HG03097 (cell line): ENCODE measurements around the gene CXCL5.
"Not testable (repeated sequence)": the region's sequence is repeated elsewhere in the genome, so short reads cannot be mapped to it uniquely, and the experiment has no call there.

Experiments used
- ATAC-seq: cut with Tn5 transposase; IDR thresholded peaks from one replicate; pipeline ENCODE4 v1.9.1; 2021; ENCODE audit not compliant: unreplicated experiment, low FRiP score

Gene CXCL5

GRCh38 chr4:73976217-73976616, 22.3 kb downstream of the CXCL5 start:
- no peak for ATAC-seq

DNA sequence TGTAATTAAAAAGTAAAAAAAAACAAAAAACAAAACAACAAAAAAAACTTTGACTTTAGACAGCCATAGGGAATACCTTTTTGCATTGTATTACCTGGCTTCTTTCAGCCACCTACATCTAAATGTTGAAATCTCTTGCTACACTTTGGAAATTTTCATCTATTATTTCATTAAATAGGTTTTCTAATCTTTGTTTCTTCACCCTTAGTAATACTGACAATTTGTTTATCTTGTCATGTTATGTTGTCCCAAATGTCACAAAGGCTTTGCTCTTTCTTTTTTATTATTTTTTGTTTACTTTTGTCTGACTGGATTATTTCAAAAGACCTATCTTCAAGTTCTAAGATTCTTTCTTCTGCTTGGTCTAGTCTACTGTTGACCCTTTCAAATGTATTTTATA, 24.1 kb downstream of the CXCL5 start:
- ATAC-seq = no peak

- no peak for ATAC-seq
These were observed 27.5 kb downstream of the CXCL5 start for GRCh38 chr4:73970945-73971344.

GRCh38 chr4:73970011-73970410, 28.5 kb downstream of the CXCL5 start:
- ATAC-seq = no peak

DNA sequence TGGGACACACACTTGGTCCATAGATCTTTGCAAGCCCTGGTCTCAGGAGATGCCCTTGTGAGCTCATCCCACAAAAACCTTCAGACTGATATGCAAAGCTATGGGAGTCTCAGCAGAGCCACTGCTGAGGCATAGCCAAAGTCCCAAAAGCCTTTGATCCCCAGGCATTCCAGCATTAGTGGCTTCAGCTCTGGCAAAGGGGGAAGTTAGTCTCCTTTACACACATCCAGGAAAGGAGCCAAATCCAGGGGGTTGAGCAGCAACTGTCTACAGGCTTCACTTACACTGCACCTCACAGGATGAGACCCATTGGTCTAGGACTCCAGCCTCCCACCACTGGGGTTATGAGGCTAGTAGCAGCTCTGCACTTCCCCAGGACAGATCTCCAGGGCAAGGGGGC, 30.6 kb downstream of the CXCL5 start:
- ATAC-seq = no peak

DNA sequence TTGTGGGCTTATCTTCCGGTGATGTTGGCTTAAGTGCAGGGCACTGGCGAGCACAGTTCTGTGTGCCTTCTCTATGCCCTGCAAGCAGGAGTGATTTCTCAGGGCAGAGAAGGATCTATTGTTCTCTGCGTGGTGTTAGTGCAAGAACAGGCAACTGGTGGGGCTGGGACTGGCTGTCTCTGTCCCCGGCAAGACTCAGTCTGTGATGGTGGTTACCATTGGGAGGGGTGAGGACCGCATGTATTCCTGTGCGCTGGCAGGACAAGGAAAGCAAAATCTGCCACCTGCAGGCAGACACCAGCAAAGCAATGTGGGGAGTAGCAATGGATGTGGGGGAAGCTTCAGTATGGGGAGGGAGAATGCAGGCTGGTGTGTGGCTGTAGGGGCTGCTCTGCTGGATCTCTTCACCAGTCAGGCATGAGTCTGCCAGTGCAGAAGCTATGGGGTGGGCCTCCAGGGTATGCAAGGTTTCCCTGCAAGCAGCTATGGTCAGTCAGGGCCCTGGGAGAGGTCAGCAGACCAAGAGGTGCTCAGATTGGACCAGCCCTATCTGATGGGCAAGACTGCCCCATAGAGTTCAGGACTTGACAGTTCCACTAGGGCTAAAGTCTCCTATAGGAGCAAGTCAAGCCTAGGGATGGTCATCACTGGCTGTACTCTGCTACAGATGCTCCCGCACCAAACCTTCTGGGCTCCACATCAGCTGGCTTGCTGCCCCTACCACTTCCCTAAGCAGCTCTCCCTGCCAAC, 33.4 kb downstream of the CXCL5 start:
- ATAC-seq = no peak

DNA sequence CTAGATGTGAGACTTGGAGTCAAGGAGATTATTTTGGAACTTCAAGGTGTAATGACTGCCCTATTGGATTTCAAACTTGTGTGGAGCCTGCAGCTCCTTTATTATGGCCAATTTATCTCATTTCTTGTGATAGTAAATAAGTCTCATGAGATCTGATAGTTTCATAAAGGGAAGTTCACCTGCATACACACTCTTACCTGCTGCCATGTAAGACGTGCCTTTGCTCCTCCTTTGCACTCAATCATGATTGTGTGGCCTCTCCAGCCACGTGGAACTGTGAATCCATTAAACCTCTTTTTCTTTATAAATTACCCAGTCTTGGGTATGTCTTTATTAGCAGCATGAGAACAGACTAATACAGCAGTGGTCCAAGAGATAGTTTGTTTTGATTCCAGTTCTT, 35.8 kb downstream of the CXCL5 start:
- ATAC-seq = no peak

DNA sequence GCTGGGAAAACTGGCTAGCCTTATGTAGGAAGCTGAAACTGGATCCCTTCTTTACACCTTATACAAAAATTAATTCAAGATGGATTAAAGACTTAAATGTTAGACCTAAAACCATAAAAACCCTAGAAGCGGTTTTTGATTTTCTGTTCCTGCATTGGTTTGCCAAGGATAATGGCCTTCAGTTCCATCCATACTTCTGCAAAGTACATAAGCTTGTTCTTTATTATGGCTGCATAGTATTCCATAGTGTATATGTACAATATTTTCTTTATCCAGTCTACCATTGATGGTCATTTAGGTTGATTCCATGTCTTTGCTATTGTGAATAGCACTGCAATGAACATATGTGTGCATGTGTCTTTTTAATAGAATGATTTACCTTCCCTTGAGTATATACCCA, 39.4 kb downstream of the CXCL5 start:
- not testable (repeated sequence) for ATAC-seq

- no peak for ATAC-seq
These were observed 46.1 kb downstream of the CXCL5 start for GRCh38 chr4:73952352-73952751.

DNA sequence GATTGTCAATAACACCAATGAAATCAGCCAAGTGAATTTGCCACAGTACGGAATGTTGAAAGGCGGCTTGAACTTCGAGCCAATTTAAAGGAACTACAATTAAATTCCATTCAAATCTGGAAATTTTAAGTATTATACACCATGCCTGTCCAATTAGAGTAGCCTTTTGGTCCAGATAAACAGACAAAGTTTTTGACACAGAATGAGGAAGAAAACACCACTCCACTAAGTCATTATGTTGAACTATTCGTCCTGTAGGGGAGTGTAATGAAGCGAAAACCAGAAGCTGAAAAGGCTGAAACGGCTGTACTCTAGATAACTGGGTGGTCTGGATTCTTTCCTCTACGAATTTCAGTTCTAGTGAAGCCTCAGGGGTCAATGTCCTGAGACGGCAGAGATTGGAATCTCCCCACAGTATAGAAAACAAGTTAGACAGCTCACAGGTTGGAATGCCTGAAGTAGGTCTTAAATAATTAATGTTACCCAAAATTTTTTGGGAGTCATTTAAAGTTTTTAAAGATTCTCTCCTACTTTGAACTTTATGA, 48.0 kb downstream of the CXCL5 start:
- not testable (repeated sequence) for ATAC-seq

GRCh38 chr4:73948990-73949706, 49.3 kb downstream of the CXCL5 start:
- no peak for ATAC-seq

DNA sequence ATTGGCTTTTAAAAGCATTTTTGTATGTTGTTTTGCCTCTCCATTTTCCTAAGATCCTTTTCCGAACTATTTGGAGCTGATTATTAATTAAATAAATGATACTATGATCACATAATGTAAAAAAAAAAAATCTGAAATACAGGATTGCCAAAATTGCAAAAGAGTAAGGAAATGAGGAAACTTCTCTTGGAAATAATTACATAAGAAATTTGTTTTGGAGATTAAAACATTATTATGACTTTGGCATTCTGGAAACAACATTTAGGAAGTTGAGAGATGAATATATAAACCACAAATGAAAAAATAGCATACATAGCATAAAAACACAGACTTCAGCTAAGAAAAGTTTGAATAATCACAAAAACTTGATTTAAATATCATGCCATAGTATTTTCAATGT, 50.2 kb downstream of the CXCL5 start:
- no peak for ATAC-seq

- ATAC-seq = no peak
These were observed 51.1 kb downstream of the CXCL5 start for GRCh38 chr4:73947239-73947985.

- no peak for ATAC-seq
These were observed 52.6 kb downstream of the CXCL5 start for GRCh38 chr4:73945674-73946449.
